NCI-H2107 (cell line): ENCODE measurements around the gene MRPL27.
"Not testable (repeated sequence)": the region's sequence is repeated elsewhere in the genome, so short reads cannot be mapped to it uniquely, and the experiment has no call there.

Experiments used
- DNase-seq: peaks from one replicate; lab custom pipeline; 2025; lab: John Stamatoyannopoulos, UW

MRPL27 gene

DNA sequence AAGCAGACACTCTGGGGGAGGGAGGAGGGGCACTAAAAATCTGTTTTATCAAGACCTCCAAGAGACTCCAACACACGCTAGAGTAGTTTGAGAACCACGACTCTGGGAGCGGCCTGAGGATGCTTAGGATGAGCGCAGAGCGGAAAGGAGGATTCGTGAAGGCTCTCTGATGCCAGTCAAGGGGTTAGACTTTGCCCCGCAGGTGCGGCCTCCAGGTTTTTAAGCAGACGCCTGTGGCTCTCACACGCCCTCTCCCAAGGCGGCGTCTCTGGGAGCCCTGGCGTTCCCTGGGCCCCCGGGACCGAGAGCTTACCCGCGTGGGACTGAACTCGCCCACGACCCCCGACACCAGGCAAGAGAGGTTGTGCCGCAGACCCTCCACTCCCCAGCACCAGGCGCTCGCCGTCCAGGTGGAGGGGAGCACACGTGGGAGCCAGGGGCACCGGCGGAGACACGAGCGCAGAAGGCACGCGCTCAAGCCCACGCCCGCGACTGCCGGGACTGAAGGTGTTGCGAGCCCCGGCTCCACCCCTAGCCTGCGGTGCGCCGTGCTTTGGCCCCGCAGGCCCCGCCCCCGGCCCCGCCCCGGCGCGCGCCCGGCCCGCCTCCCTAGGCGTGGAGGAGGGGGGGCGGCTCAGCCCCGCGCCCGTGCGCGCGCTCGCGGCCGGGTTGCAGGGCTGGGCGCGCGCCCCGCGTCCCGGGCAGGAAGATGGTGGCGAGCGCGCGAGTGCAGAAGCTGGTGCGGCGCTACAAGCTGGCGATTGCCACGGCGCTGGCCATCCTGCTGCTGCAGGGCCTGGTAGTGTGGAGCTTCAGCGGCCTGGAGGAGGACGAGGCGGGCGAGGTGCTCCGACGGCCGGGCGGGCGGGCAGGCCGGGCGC is 27.3 kb downstream of the MRPL27 start, which contains the start of gene XYLT2:
XYLT2 (plus strand) TSS at position 695 of the 881 bp plus-strand sequence; CDS start at position 710, 15 bp downstream.
- peak; percentile 82 for DNase-seq

DNA sequence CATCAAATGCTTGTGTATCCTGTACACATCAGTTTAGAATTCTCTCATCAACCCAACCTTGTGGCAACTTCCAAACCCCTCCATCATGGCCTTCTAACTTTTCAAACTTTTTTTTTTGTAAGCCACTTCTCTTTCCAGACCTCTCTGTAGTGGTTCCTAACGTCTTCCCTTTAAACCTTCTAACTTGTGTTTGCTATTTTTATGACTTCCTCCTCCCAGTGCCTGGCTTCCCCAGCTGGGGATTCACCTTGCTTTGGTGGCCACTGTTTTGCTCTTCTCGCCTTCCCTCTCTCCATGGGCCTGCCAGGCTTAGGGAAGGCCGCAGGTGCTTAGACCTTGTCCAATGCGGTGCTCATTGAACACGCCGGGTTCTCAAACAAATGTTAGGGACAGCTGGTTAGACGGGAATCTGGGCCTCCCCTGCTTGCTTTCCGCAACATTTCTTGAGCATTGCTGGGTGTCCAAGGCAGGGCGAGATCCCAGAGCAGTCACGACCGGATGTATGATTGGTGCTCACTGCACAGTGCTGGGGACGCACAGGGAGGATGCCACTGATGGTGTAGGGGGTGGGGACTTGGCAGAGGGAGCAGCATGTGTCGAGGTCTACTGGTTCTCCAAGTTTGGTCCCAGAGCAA is 28.1 kb downstream of the MRPL27 start:
- DNase-seq = no peak

DNA sequence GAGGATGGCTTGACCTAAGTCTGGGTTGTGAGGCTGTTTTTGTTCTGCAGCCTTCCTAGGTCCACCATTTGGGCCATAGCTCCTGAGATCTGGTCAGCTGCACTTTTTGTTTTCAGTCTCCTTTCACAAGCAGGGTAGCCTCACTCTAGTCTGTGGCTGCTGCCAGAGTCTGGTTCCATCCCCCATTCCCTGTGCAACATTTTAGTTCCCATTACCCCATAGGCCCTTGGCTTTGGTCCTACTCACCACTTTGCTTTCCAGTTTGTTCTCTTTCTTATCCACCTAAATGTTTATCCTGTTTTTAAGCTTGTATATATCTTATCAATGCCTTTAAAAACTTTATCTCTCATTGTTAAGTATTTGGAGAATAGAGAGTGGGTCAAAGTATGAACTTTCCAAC is 33.6 kb downstream of the MRPL27 start:
- no peak for DNase-seq

DNA sequence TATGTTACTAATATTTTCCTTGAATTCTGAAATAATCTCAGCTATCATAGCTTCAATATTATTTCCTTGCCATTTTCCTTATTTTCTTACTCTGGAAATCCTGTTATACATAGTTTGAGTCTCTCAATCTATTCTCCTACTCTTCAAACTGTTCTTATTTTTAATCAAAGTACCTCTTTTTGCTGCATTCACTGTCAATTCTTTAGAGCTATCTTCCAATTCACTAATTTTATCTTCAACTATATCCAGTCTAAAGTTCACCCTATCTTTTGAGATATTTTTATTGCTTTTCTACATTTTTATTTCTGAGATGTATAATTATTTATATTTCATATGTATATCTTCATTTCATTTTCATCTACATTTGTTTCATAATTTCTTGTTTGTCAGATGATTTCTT is 34.3 kb downstream of the MRPL27 start:
- no peak for DNase-seq

DNA sequence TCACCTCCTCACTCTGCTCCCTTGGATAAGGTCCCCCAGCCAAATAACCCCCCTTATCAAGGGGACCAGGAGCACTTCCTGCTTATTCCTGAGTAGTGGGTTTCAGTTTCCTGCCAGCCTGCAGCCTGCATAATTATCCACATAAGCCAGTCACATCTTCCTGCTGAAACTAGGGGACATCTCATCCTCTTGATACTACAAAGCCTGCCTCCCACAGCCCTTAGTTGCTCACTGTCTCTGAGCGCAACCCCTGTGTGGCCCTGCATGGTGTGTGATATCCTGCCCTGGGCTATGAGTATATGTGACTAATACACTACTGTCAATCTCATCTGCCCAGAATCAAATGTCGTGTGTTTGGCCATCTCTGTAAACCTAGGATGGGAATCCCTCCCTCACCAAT is 35.0 kb downstream of the MRPL27 start:
- DNase-seq = no peak

DNA sequence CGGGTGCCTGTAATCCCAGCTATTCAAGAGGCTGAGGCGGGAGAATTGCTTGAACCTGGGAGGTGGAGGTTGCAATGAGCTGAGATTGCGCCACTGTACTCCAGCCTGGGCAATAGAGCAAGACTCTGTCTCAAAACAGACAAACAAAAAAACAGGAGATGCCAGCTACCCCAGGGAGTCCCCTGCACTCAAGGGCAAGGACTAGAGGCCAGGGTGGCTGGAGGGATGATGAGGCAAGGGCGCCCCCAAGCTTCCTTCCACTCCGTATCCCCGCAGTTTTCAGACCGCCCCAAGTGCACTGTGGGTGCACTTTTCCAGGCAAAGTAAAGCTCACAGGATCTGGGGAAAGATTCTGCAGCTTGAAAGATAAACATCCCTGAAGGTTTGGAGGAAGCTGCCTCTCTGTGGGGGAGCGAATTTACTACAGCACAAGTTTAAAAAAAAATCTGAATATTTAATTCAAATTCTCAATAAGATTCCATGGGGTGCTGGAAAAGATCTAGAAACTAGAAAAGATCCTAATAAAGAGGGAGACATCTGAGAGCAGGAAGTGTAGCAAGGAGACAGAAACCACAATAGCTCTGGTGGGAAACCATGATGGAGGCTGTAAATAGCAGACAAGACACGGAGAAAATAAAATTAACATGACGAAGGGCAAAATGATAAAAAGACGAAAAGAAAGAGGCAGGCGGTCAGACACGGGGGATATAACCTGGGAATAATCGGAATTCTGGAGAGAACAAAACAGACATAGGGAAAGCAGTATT is 39.5 kb downstream of the MRPL27 start:
- not testable (repeated sequence) for DNase-seq

DNA sequence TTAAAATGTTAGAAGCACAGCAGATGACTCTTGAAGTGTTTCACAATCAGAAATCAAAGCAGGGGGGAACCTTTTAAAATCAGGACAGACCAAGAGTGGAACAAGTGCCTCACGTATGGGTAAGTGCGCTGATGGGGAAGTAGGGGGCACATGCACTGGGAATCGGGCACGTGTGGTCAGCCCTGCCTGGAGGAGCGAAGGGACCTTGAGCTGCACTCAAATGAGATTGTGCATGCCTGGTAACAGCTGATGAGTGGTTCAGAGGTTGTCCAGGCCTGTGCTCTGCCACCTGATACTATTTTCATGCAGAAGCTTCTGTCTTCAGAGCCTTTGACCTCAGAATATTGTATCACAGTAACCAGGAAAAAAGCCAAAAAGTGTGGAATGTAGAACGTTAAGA is 40.8 kb downstream of the MRPL27 start:
- no peak for DNase-seq

DNA sequence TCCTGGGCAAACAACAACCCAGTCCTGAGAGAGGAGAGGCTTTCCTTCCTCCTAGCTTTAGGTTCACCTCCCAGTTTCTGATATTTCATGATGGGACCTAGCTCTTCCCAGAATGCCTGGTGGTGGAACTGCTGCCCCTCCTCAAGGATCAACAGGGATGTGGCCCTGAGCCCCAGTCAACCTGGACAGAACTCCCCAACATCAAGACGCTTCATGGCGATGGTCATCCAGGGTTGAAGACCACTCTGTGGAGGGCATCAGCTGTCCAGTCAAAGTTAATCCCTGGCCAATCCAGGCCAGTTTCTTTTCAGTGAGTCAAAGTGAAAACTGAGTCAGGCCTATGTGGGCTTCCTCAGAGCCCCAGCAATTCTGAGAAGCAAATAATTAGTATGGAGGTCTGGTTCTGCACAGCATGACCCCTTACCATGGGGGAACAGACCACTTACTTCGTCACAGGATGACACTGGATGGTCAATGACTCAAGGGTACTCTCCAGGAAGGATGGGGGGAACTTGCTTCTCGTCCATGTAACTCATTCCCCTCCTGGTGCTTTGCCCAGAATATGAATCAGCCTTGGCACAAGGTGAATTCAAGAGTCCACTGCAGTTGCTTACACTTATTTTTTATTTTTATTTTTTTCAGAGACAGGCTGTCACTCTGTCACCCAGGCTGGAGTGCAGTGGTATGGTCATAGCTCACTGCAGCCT is 41.7 kb downstream of the MRPL27 start:
- DNase-seq = no peak

DNA sequence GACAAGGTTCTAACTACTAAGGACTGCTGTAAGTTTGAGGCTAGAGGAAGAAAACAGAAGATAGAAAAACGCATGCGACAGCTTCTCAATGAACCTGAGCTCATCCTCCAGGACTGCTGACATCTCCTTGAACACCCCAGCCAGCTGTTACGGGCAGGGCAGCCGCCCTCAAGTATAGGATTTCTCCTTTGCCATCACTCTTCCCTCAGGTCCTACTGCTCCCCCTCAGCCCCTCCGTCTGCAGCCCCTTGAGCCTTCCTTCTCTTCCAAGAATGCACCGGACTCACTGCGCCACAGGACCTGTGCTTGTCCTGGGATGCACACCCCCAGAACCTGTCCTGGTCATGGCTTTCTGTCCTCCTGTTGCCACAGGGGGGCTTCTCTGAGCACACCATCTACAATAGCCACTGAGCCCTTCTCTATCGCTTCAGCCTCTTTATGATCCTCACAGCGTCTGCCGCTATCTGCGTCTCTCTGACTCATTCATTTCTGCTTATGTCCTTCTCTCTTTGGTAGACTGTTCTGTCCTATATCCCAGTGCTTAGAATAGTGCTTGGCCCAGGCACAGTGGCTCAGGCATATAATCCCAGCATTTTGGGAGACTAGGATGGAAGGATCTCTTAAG is 42.7 kb downstream of the MRPL27 start:
- DNase-seq = no peak

DNA sequence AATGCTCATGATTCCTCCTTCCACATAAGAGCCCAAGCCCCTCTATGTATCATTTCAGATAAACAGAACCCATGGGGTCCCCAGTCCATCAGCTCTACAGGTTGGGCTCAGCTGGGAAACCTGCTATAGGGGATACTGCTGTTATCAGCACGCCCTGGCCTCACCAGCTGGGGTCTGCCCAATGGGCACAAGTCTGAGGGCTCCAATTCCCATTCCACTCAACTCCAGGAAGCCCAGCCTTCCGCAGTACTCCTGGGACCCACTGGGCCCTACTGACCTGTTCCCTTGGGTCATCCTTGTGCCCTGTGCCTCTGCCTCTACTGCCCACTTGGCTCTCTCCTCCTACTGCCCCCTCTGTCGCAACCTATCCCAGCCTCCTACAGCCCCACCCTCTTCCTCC is 43.3 kb downstream of the MRPL27 start:
- no peak for DNase-seq

DNA sequence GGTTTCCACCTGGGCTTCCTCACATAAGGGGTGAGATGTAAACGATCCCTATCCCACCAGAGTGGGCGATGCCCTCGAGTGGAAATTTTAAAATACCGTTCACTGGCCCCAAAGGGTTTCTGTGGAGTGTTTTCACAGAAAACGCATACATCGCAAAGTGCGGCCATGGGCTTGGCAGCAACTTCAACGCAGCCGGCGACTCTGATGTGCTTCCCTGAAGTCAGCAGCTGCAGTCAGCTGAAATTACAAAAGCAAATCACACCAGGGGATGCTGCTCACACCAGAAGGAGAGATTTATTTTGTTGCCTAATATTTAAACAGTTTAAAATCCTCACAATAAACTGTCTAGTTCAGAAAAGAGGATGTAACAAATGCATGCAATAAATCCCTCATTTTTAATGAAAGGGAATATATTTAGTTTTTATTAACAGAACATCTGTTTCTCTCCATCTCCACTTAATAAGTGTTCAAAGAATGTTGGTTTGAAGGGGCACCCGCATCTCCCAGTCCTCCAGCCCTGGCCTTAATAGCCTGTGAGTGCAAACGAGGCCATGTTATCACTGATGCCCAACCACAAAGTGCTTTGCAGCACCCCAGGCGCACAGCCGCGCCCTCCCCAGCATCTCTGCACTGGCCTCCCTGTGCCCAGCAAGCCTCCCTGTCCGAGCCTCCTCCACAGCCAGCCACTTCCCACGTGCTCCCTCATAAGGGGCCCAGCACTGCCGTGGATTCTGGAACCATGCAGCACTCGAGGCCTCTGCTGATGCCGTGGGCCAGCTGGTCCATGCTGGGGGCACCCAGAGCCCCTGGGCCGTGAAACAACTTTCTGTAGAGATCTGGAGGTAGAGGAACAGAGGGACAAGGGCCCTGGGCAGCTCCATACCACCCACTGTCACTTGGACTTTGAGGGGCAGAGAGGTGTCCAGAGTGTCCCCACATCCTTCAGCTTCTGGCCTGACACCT is 44.3 kb downstream of the MRPL27 start:
- no peak for DNase-seq

DNA sequence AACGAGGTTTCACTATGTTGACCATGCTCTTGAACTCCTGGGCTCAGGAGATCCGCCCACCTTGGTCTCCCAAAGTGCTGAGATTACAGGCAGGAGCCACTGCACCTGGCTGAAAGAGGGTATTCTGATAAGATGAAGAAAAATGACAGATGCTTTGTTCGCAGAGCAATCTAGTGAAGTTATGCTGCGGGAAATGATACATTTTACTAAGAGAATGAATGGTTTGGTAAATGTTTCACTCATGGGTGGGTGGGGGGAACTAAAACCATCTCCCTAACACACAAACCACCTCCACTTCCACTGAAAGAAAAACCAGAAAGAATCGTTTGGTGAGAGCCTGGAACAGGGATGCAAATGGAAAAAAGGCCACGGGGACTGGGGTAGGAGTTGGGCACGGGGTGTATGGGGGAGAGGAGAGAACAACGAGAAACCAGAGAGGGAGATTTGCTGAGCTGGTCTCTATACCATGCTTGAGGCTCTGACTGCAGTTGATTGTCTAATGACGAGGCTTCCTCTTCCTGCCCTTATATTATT is 46.1 kb downstream of the MRPL27 start:
- no peak for DNase-seq

DNA sequence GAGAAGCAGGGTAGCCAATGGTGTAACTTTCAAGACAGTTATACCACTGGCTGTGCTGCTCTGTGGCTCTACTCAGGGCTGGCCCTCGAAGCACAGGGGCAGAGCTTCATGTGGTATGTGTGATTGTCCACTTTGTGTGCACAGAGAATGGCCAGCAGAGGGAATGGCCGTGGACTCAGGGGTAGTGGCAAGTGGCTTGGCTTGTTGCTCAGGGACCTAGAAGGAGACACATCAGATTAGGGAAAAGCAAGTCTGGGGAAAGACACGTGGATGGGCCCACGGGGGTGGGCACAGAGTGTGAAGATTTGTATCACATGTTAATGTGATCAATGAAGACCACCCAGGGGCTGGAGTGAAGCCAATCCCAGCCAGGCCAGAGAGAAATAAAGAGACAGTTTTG is 47.1 kb downstream of the MRPL27 start:
- DNase-seq = no peak

DNA sequence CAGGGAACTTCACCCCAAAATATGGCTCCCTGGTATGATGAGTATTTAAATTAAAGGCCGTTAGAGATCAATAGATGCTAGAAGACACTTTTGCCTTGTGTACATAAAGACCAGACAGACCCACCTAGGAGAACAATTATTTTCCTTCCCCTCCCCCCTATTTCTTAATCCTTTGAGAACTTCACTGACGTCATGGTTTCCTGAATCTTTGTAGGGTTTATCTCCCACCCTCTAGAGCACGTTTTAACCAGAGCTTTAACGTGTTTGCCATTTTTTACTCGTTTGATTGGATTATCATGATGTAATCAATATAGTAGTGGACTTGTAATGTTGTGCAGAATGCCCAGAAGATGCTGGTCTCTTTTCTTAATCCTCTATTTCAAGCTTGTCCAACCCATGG is 49.9 kb downstream of the MRPL27 start:
- no peak for DNase-seq

DNA sequence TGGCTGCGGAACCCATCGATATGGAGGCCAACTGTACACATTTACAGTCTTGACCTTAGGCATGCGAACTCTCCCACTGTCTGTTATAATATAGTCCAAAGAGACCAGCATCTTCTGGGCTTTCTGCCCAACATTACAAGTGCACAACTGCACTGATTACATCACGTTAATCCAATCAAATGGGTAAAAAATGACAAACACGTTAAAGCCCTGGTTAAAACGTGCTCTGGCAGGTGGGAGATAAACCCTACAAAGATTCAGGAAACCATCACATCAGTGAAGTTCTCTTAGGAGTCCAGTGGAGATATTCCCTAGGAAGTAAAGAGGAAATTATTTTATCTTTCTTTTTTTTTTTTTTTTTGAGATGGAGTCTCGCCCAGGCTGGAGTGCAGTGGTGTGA is 50.7 kb downstream of the MRPL27 start:
- no peak for DNase-seq

DNA sequence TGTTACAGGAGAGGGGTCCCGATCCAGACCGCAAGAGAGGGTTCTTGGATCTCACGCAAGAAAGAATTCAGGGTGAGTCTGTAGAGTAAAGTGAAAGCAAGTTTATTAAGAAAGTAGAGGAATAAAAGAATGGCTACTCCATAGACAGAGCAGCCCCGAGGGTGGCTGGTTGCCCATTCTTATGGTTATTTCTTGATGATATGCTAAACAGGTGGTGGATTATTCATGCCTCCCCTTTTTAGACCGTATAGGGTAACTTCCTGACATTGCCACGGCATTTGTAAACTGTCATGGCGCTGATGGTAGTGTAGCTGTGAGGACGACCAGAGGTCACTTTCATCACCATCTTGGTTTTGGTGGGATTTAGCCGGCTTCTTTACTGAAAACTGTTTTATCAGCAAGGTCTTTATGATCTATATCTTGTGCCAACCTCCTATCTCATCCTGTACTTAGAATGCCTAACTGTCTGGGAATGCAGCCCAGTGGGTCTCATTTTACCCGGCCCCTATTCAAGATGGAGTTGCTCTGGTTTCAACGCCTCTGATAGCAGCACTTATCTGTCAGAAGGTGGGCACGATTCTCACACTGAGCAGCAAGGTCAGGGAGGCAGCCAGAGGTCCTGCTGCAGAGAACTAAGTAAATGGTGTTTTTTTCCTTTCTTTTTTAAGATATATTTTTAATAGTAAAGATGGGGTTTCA is 53.5 kb downstream of the MRPL27 start:
- DNase-seq = no peak

DNA sequence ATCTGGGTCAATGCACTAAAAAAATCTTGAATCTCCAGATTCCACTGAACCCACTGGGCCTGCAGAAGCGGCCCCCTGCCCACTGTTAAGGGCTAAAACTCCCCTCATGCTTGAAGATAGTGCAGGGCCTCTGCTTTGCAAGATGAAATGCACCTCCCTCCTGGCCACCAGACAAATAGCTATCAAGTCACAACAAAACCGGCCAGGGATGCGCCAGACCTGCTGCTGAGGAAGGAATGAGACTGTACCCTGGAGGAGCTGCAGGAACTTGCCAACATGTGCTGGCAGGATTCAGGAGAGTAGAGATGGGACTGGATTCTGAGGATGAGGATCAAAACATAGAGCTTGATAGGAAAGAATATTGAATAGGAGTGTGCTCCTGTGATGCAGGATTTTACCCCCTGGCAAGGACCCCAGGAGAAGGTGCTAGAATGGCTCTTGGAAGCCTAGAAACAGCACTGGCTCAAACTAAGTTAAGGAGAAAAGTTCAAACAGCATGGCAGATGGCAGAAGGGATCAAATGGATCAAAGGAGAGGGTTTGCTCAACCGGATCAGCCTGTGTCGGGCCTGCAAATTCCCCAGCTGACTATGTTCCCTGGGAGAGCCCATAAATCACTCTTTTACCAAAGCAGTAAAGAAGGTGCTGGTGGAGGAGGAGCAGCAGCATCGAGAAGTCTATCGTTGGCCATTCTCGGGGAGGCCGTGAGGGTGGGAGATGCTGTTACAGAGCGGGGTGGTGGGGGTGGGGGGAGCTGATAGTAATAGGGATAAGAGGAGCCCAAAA is 54.3 kb downstream of the MRPL27 start:
- DNase-seq = no peak
